Lower leg skin (tissue), 4 donors: ENCODE measurements around the gene CRYL1. TPM values are rescaled to one million over a fixed set of nuclear protein-coding genes. Genes with fewer than 3 reads are reported as not detected.

ENCODE experiments used
- DNase-seq, 2 donors: peaks; one replicate each; pipeline ENCODE4 v3.0.0-alpha.2; 2019; ENCODE audit warnings: low spot score in 2 of 2
- H3K4me3 ChIP-seq: fragments of 200-600 bp; sonication (generic); 2 replicates; pipeline ENCODE4 v1.5.1; 2017; ENCODE audit warnings: mild to moderate bottlenecking, low read depth; ENCODE audit not compliant: poor library complexity, severe bottlenecking
- POLR2A ChIP-seq, 2 donors: fragments of 450-650 bp; IDR thresholded peaks; one replicate each; pipeline ENCODE4 v1.6.1; 2016 to 2017; ENCODE audit warnings: antibody characterized with exemption in 2 of 2, mild to moderate bottlenecking in 1 of 2, moderate library complexity in 1 of 2
- WGBS, 2 donors: methylation state at CpG; one replicate each; pipeline ENCODE4 v1.1.5; 2018; 5-methylcytosine and 5-hydroxymethylcytosine counted together
- intact Hi-C: fragments of 100-400 bp; cut with DNase I; formaldehyde crosslinking; loops from one replicate; pipeline ENCODE4 v1.15.0; 2023; ENCODE audit warnings: low total_unique reads
- total RNA-seq, 4 donors: library from RNA; depleted of rRNA; stranded (reverse); fragments of >200 nt; gene quantifications; one replicate each; pipeline ENCODE4 v1.1.0, GENCODE V29; 2016
- TF ChIP-seq, protein P1 (sequence below), 3 donors: fragments of 450-650 bp; IDR thresholded peaks; one replicate each; pipeline ENCODE4 v1.5.1; 2016; ENCODE audit warnings: antibody characterized with exemption in 3 of 3, mild to moderate bottlenecking in 3 of 3, moderate library complexity in 2 of 3

CRYL1 gene
- total RNA-seq, 4 donors from 2014 or later: 10.3 to 21.4 (median 16.8) TPM

DNA sequence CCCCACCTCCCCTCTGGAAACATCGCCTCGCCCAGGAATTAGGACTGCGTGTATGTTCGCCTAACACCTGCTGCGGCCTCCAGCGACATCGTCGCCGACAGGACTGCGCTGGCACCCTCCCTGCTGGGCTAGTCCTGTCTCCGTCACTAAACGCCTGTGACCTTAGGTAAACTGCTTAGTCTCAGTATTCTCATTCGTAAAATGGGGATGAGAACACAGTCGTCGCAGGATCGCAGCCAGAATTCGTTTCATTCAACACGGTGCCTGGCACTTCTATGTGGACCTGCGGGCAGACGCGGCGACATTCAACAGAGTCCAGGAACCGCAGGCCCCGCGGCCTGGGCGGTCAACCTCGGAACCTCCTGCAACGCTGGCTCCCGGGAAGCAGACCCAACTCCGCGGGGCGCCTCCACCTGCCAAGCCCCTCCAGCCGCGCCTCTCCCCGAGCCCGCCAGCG lies 485 bp downstream of the CRYL1 start:
- H3K4me3 ChIP-seq: peak overlapping the region; percentile 77
- intact Hi-C loops: no loop called here
- TF ChIP-seq, protein P1, sequence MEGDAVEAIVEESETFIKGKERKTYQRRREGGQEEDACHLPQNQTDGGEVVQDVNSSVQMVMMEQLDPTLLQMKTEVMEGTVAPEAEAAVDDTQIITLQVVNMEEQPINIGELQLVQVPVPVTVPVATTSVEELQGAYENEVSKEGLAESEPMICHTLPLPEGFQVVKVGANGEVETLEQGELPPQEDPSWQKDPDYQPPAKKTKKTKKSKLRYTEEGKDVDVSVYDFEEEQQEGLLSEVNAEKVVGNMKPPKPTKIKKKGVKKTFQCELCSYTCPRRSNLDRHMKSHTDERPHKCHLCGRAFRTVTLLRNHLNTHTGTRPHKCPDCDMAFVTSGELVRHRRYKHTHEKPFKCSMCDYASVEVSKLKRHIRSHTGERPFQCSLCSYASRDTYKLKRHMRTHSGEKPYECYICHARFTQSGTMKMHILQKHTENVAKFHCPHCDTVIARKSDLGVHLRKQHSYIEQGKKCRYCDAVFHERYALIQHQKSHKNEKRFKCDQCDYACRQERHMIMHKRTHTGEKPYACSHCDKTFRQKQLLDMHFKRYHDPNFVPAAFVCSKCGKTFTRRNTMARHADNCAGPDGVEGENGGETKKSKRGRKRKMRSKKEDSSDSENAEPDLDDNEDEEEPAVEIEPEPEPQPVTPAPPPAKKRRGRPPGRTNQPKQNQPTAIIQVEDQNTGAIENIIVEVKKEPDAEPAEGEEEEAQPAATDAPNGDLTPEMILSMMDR (IDR thresholded peaks at IDR 0.05): no peak
- no peak for TF ChIP-seq POLR2A (IDR thresholded peaks at IDR 0.05)
- DNase-seq: peak in 1 of 2 donors; percentile 88
- 0 to 1% methylated on average over 28 to 34 of the region's 37 CpGs for WGBS, 2 donors

DNA sequence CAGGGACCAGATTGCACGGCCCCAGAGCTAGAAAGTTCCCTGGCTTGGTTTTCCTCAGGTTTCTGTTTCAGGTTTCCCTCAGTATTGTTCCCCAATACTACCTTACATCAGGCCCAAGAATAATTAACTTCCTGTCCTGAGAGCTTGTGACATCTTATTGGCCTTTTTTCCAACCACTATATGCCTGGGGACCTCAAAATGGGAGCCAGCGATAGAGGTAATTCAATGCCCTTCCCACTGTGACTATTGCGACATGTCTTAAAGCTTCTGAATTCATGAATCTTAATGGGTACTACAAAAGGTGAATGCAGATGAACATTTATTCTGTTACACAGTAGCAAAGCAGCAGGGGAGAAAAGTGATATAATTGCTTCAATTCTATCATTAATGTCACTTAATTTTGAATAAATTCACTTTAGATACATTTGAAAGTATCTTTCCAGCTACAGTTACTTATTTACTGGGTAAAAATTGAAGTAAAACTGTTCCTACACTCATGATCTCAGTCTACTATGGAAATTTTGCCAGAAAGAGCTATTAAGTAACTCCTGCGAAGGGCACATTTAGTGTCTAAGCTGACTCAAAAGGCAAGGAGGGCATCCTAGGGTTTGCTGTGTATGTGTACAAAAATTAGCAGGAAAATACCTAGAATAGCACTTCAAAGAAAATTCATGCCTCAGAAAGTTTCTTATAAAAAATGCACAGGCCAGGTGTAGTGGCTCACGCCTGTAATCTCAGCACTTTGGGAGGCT lies 4.1 kb downstream of the CRYL1 start:
- TF ChIP-seq, protein P1 (IDR thresholded peaks at IDR 0.05): no peak
- no peak for TF ChIP-seq POLR2A (IDR thresholded peaks at IDR 0.05)
- WGBS, 2 donors: 81 to 84% methylated on average over 5 of the region's 5 CpGs
- no peak overlapping the region for H3K4me3 ChIP-seq
- DNase-seq: no peak
- intact Hi-C loops: no loop called here

DNA sequence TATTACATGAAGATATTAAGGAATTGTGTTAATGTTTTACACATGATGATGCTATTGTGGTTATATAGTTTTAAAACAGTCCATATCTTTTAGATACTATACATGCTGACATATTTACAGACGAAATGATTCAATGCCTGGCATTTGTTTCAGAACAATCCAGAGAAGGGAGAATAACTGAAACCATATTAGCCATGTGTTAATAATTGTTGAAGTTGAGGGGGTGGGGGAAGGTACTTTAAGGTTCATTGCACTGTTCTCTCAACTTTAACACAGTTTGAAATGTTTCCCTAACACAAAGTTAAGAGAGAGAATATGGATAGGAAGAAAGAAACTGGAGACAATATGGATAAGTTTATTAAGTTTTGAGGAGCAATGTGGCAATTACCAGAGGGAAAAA lies 5.8 kb downstream of the CRYL1 start:
- TF ChIP-seq, protein P1 (IDR thresholded peaks at IDR 0.05): no peak
- no peak for TF ChIP-seq POLR2A (IDR thresholded peaks at IDR 0.05)
- no peak for DNase-seq
- 69 to 75% methylated on average over 1 of the region's 1 CpG for WGBS, 2 donors
- intact Hi-C loops: no loop called here
- H3K4me3 ChIP-seq: no peak overlapping the region

DNA sequence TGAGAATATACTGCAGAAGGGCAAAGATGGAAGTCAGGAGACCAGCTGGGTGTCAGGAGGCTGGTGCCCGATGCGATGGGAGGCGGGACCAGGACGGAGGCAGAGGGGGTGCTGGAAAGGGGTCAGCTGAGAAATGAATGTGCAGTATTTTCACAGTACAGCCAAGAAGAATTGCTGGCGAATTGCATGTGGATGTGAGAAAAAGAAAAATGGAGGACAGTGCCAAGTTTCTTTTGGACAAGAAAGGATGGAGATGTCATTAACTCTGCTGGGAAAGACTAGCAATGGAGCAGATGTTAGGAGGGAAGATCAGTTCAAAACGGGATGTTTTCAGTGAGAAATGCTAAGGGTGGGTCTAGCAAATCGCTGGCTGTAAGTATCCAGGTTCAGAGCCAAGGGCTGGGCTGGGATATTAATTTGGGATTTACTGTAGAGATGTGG lies 7.0 kb downstream of the CRYL1 start:
- intact Hi-C loops: no loop called here
- no peak for TF ChIP-seq POLR2A (IDR thresholded peaks at IDR 0.05)
- TF ChIP-seq, protein P1 (IDR thresholded peaks at IDR 0.05): no peak
- no peak overlapping the region for H3K4me3 ChIP-seq
- 49 to 58% methylated on average over 7 of the region's 7 CpGs for WGBS, 2 donors
- DNase-seq: no peak

DNA sequence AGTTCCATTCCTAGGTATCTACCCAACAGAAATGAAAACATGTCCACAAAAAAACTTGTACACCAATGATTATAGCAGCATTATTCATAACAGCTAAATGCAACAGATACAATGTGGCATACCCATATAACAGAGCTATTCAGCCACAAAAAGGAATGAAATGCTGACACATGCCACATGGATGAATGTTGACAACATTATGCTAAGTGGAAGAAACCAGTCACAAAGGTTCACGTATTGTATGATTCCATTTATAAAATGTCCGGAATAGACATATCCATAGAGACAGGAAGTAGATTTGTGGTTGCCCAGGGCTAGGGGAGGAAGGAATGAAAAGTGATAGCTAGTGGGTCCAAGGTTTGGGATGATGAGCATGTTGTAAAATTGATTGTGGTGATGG lies 10.8 kb downstream of the CRYL1 start:
- intact Hi-C loops: no loop called here
- DNase-seq: no peak
- 71 to 86% methylated on average over 2 of the region's 2 CpGs for WGBS, 2 donors
- H3K4me3 ChIP-seq: no peak overlapping the region
- TF ChIP-seq, protein P1 (IDR thresholded peaks at IDR 0.05): no peak
- no peak for TF ChIP-seq POLR2A (IDR thresholded peaks at IDR 0.05)
